HL-60 (cell line): Measurements from ENCODE around the gene IGFL2.
"Not testable (repeated sequence)": the region's sequence is repeated elsewhere in the genome, so short reads cannot be mapped to it uniquely, and the experiment has no call there.

Experiments
- DNase-seq, 2 experiments: peaks; one replicate each; pipeline ENCODE4 v3.0.0-alpha.2; 2010 to 2020; ENCODE audit warnings: low read depth in 1 of 2, low spot score in 1 of 2
- H3K27ac ChIP-seq: fragments of 250-450 bp; sonication (Bioruptor Pico); replicated peaks from 2 replicates; pipeline ENCODE4 v1.5.1; 2020; ENCODE audit warnings: mild to moderate bottlenecking, moderate library complexity
- H3K27me3 ChIP-seq: fragments of 250-450 bp; sonication (Bioruptor Pico); 2 replicates; pipeline ENCODE4 v1.5.1; 2021; ENCODE audit warnings: mild to moderate bottlenecking, moderate library complexity; ENCODE audit not compliant: insufficient read depth, poor library complexity, severe bottlenecking
- H3K4me3 ChIP-seq: replicated peaks from 2 replicates; pipeline ENCODE4 v1.5.1; 2011; ENCODE audit warnings: mild to moderate bottlenecking, control low read depth, low read length; ENCODE audit not compliant: insufficient read depth
- CTCF ChIP-seq: IDR thresholded peaks from one replicate; pipeline ENCODE4 v1.5.1; 2011; ENCODE audit warnings: low read length, control low read depth, inconsistent platforms; ENCODE audit not compliant: insufficient read depth
- GABPA ChIP-seq: IDR thresholded peaks from 2 replicates; pipeline ENCODE4 v1.6.1; 2012; ENCODE audit warnings: low read depth
- POLR2AphosphoS5 ChIP-seq: IDR thresholded peaks from 2 replicates; pipeline ENCODE4 v1.6.1; 2012; ENCODE audit warnings: low read depth
- REST ChIP-seq: IDR thresholded peaks from 2 replicates; pipeline ENCODE4 v1.6.1; 2012; ENCODE audit warnings: low read depth; ENCODE audit not compliant: insufficient replicate concordance
- SPI1 ChIP-seq: IDR thresholded peaks from 2 replicates; pipeline ENCODE4 v1.6.1; 2012; ENCODE audit warnings: low read depth, mild to moderate bottlenecking, borderline replicate concordance

The IGFL2 gene

GRCh38 chr19:46184775-46185710, 37.0 kb downstream of the IGFL2 start:
- H3K27ac ChIP-seq, H3K4me3 ChIP-seq, H3K27me3 ChIP-seq: not testable (repeated sequence)
- DNase-seq, result peak; percentile 13 to 34
- peak; percentile 74; the same call in 1 of the 2 replicates for TF ChIP-seq SPI1

GRCh38 chr19:46186101-46186716, 38.2 kb downstream of the IGFL2 start:
- Histone ChIP-seq H3K4me3 (no peak overlapping the region), H3K27me3 (no peaks in the 10 kb centered on the region), H3K27ac (no peak overlapping the region)
- TF ChIP-seq REST, result no peak
- TF ChIP-seq POLR2AphosphoS5, result no peak
- TF ChIP-seq CTCF, result no peak
- TF ChIP-seq GABPA, result no peak
- TF ChIP-seq SPI1, result no peak
- no peak for DNase-seq

- no peak for TF ChIP-seq POLR2AphosphoS5
- TF ChIP-seq SPI1, result no peak
- TF ChIP-seq CTCF, result no peak
- no peak for TF ChIP-seq GABPA
- no peak for TF ChIP-seq REST
- Histone ChIP-seq H3K27ac (no peak overlapping the region), H3K4me3 (no peak overlapping the region), H3K27me3 (no peaks in the 10 kb centered on the region)
- DNase-seq, result no peak
Measured at GRCh38 chr19:46186717-46187101, 38.7 kb downstream of the IGFL2 start.
